Stimulated activated CD4-positive, alpha-beta T cell treated with anti-CD3 and anti-CD28 coated beads, Interleukin-2, amount 100 ng/mL, for 4 hours (primary cell): ENCODE data around the gene NHLRC3.
"Not testable (repeated sequence)": the region's sequence is repeated elsewhere in the genome, so short reads cannot be mapped to it uniquely, and the experiment has no call there.

ENCODE experiments used
- DNase-seq: peaks from one replicate; pipeline ENCODE4 v3.0.0-alpha.2; 2020; ENCODE audit warnings: low read depth

NHLRC3 gene

GRCh38 chr13:39047560-39047959, 9.3 kb downstream of the NHLRC3 start:
- no peak for DNase-seq

DNA sequence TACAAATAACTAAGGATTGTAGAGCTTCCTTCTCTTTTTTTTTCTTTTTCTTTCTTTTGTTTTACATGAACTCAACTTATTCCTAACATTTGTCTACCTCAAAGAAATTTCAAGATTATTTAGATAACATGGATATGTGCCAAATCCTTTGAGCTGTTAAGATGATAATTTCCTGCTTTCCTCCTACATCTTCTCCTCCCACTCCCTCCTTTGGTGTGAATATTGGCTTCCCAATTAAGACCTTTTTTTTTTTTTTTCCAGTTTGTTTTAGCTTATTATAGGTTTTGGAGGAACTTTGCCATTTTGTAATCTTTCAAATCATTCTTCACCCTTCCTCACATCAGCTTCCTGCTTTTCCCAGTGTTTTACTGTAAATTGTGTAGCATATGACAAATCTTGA, 10.6 kb downstream of the NHLRC3 start:
- DNase-seq = no peak

DNA sequence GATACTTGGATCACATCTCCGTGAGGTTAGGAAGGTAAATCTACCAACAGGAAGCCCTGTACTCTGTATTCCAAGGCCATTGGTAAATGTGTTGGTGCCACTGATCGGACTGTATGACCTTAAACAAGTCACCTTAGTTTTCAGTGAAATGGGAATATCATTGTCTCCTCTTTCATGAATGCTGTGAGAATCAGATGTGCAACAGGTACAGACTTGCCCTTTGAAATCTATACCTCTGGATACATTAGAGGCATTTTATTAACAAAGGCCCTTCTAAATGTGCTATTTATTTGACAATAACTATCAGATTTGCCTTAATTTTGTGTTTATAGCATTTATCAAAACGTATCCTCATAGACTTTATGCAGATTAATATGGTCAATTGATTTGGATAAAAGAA, 11.0 kb downstream of the NHLRC3 start:
- no peak for DNase-seq

GRCh38 chr13:39051157-39051556, 12.9 kb downstream of the NHLRC3 start:
- no peak for DNase-seq

DNA sequence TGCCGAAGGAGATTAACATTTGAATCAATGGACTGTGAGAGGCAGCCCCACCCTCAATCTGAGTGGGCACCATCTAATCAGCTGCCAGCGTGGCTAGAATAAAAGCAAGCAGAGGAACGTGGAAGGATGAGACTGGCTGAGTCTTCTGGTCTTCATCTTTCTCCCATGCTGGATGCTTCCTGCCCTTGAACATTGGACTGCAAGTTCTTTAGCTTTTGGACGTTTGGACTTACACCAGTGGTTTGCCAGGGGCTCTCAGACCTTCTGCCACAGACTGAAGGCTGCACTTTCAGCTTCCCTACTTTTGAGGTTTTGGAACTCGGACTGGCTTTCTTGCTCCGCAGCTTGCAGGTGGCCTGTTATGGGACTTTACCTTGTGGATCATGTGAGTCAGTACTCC, 14.7 kb downstream of the NHLRC3 start:
- no peak for DNase-seq

DNA sequence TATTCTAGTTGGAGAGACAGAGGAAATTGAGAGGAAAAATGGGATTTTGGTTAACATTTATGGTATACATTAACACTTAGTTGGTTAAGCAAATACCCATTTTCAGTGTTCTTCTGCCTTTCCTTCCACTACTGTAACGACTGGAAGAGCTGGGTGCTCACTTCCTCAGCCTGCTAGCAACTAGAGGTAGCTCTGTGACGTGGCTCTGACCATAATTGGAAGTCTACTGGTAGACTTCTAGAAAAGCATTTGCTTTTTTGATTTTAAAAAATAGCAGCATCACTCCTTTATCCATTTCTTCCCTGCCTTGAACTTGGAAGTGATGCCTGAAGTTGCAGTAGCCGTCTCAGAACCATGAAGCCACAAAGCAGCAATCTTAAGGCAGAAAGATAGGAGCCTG, 15.9 kb downstream of the NHLRC3 start:
- no peak for DNase-seq

GRCh38 chr13:39056018-39056417, 17.8 kb downstream of the NHLRC3 start:
- no peak for DNase-seq

DNA sequence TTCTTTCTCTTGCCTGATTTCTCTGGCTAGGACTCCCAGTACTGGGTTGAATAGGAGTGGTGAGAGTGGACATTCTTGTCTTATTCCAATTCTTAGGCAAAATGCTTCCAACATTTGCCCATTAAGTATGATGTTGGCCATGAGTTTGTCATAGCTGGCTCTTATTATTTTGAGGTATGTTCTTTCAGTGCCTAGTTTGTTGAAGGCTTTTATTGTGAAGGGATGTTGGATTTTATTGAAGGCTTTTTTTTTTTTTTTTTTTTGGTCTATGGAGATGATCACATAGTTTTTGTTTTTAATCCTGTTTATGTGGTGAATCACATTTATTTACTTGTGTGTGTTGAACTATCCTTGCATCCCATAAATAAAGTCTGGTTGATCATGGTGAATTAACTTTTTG, 19.8 kb downstream of the NHLRC3 start:
- no peak for DNase-seq

GRCh38 chr13:39062004-39062403, 23.7 kb downstream of the NHLRC3 start:
- no peak for DNase-seq

- DNase-seq = no peak
Measured at GRCh38 chr13:39072842-39073241, 34.6 kb downstream of the NHLRC3 start.

DNA sequence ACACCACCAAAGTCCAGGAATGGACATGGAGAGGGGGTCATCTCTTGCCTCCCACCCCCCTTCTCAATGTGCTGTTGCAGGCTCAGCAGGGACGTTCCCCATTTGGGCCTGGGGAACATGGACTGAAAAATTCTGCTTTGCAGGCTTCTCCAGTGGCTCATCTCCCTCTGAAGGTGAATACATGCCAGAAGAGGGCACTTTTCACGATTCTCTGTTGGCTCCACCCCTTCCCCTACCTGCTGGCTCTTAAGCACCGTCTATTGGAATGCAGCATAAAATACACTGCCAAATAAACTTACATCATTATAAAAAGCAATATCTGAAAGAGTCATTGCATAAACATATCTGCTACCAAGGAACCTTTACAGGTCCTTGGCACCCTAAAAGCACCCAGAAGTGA, 35.7 kb downstream of the NHLRC3 start:
- DNase-seq = no peak

DNA sequence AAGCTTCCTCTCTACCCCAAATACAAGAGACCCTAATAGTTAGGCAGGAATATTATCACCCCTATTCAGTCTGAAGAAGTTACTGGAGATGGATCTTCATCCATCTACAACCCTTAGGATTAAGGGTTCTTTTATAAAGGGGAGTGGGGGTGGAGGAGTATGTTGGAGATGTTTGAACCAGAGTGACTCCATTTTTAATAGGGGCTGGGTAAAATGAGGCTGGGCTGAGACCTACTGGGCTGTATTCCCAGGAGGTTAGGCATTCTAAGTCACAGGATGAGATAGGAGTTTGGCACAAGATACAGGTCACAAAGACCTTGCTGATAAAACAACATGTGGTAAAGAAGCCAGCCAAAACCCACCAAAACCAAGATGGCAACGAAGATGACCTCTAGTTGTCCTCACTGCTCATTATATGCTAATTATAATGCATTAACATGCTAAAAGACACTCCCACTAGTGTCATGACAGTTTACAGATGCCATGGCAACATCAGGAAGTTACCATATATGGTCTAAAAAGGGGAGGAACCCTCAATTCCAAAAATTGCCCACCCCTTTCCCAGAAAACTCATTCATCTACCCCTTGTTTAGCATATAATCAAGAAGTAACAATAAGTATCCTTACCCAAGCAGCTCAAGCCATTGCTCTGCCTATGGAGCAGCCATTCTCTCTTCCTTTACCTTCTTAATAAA, 48.1 kb downstream of the NHLRC3 start:
- DNase-seq = not testable (repeated sequence)

GRCh38 chr13:39091586-39091985, 53.3 kb downstream of the NHLRC3 start:
- no peak for DNase-seq

DNA sequence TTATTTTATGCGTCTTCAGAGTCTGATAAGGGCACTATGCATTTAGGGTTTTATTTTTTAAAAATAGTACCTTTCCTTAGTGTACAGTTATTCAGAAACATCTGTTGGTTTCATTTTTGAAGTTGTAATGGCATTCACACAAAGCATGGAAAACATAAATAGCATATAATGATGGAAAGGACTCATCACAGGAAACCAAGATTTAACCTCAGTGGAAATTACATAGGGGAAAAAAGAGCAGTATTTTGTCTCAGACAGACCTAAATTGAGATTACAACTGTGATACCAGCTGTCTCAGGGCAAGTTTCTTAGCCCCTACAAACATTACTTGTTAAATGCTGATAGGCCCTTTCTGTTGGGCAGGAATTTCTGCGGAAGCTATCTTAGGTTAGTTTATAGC, 57.2 kb downstream of the NHLRC3 start:
- no peak for DNase-seq

DNA sequence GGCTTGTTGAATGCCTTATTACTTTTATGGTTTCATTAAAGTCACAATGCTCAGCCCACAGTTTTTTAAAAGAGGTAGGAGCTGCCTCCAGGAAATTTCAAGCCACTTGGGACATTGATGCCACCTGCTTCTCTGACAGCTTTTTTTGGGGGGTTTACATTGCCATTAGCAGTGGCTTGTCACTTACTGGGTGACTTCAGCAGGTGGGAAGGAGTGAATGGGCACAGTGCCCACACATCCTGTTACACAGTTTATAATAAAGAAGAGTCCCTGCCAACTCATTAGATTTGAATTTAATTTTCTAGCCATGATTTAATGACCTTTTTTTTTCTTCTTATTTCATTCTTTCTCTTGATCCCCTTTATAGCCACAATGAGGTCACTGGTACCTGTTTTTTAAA, 61.0 kb downstream of the NHLRC3 start:
- DNase-seq = no peak
